Measurements from ENCODE around the gene RTN4R.

RTN4R gene

DNA sequence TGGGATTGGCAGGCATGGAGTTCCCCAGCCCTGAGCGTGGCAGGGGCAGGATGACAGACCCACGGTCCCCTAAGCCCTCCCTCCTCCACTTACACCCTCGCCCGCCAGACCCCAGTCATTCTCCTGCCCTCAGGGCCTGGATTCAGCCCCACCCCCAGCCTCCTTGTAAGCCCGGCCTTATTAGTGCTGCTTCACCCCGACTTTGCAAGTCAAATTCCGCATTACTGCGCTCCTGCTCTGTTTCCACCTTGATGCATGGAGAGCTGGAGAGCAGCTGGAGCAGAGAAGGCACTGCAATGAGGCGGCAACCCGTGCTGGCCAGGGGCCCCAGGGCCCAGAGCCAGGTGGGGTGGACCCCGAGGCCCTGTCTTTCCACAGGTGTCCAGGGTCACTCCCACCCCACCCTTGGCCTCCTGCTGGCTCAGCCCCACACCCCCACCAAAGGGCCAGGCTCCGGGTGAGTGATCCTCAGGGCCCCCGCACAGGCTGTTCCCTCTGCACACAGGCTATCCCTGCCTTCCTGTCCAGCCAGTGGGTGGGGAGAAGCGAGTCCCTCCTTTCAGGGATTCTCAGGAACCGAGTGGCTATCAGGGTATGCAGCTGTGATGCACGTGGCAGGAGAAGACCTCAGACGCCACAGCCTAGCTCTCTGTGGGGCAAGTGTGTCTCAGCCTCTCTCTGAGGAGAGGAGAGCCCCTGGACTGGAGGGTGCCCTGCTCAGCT is 36.4 kb downstream of the RTN4R start:
- no peak overlapping the region for H3K4me3 ChIP-seq (ENCODE audit: low read length)
- TF ChIP-seq, protein P1, sequence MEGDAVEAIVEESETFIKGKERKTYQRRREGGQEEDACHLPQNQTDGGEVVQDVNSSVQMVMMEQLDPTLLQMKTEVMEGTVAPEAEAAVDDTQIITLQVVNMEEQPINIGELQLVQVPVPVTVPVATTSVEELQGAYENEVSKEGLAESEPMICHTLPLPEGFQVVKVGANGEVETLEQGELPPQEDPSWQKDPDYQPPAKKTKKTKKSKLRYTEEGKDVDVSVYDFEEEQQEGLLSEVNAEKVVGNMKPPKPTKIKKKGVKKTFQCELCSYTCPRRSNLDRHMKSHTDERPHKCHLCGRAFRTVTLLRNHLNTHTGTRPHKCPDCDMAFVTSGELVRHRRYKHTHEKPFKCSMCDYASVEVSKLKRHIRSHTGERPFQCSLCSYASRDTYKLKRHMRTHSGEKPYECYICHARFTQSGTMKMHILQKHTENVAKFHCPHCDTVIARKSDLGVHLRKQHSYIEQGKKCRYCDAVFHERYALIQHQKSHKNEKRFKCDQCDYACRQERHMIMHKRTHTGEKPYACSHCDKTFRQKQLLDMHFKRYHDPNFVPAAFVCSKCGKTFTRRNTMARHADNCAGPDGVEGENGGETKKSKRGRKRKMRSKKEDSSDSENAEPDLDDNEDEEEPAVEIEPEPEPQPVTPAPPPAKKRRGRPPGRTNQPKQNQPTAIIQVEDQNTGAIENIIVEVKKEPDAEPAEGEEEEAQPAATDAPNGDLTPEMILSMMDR (conservative IDR thresholded peaks at IDR 0.05; ENCODE audit: low read length): no peak
- no peak for DNase-seq (ENCODE audit: low read depth)

DNA sequence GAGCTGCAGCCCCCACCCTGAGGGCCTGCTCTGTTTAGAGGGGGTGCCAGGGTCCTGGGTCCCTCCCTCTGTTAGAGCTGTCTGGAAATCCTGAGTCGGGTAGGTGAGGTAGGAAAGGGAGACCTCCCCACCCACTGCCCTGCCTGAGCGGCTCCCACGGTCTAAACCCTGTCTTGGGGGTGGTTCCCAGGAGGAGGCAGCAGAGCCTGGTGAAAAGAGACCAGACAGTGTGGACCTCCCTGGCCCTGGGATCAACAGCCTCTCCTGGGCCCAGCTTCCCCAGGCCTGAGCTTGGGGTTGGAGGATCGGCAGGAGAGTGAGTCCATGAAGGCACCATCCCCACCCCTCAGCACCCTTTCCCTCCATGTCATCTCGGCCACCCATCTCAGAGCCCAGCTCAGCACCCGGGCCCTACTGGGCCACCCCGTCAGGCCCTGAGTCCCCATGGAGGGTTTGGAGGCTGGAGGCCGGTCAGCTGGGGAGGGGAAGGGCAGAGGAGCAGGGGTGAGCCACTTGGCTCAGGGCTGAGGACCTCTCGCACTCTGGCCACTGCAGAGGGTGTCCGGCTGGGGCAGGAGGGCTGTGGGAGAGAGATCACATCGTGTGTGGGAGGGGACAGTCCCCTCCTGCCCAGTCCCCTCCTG is 37.2 kb downstream of the RTN4R start:
- no peak overlapping the region for H3K4me3 ChIP-seq (ENCODE audit: low read length)
- TF ChIP-seq, protein P1 (conservative IDR thresholded peaks at IDR 0.05; ENCODE audit: low read length): no peak
- DNase-seq (ENCODE audit: low read depth): no peak

DNA sequence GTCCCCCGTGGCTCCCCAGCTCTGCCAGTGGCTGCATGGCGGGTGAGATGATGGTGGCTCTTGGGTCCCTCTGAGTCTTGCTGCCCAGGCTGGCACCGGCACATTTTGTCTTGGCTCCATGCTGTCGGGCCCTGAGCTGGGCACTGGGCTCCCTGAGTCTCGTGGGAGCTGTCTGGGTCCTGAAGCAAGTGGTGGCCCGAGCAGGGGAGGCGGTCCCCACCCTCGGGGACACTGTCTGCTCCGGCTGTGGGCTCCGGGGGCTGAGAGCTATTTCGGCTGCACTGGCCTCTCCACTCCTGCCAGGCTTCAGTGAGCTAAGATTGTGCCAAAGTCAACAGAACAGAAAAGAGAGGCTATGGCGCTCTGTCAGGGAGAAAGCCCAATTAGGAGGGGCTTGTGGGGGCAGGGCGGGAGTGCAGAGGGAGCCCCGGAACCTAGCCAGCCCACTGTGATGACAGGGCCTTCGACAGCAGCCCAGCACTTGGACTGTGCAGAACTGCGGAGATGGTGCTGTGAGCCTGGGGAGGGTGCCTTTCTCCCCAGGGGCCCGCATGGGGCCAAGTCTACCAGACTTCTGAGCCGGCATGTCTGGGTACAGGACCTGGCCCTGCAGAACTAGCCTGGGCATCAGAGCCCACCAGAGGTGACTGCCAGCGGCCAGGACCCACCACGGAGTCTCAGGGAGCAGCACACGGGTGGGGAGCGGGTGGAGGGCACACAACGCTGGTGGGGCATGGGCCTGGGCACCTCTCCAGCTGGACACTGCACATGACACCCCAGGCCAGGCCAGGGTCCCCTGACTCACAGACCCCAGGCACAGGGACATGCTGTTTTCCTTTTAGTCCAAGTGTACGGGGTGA is 38.0 kb downstream of the RTN4R start:
- no peak for DNase-seq (ENCODE audit: low read depth)
- H3K4me3 ChIP-seq (ENCODE audit: low read length): no peak overlapping the region
- TF ChIP-seq, protein P1 (conservative IDR thresholded peaks at IDR 0.05; ENCODE audit: low read length): no peak

DNA sequence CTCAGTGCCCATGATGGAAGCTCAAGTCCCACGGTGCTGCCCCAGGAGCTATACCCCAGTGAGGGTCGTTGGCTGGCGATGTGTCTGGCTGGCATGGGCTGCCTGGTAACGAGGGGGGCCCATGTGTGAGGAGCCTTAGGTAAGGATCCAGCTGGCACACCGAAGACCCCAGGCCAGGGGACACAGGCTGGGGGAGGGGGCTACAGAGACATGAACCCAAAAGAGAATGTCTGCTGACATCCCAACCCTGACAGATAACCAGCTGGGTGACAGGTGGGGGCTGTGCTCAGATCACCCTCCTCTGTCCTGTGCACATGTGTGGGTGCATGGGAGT is 39.2 kb downstream of the RTN4R start:
- TF ChIP-seq, protein P1 (conservative IDR thresholded peaks at IDR 0.05; ENCODE audit: low read length): no peak
- no peak for DNase-seq (ENCODE audit: low read depth)
- H3K4me3 ChIP-seq (ENCODE audit: low read length): no peak overlapping the region

DNA sequence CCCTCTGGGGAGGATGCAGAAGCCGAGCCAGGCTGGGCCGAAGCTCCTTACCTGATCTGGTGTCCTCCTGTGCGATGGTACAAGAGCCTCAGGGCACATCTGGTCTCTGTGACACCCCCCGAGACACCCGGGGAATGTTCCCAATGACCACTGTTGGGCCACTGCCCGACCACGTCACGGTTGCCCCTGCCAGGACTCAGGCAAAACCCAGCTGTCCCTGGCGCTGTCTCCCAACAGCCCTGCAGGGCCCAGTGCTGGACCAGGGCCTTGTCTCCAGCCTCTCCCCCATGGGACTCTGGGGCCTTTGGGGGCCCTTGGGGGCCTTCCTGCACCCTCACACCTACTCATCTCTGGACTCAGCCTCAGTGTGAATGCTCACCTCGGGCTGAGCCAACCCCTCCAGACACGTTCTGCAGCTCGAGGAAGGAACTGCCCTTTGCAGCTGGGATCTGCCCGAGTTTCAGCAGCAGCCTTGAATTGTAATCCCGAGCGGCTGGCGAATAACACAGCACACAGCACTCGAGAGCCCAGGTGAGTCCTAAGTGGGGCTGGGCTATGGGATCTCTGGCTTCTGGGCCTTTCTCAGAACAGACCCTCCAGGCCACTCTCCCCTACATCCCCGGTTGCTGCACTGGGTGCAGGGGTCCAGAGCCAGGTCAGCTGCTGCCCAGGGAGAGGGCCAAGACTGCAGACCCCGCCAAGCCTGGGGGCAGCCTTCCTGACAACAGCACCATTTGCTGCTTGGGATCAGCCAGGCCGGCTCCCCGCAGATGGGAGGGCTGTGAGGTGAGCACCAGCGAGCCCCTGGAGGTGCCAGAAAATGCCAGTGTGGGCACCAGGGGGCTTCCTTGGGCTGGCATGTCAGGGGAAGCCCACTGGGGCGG is 39.8 kb downstream of the RTN4R start:
- no peak overlapping the region for H3K4me3 ChIP-seq (ENCODE audit: low read length)
- TF ChIP-seq, protein P1 (conservative IDR thresholded peaks at IDR 0.05; ENCODE audit: low read length): no peak
- DNase-seq (ENCODE audit: low read depth): no peak

DNA sequence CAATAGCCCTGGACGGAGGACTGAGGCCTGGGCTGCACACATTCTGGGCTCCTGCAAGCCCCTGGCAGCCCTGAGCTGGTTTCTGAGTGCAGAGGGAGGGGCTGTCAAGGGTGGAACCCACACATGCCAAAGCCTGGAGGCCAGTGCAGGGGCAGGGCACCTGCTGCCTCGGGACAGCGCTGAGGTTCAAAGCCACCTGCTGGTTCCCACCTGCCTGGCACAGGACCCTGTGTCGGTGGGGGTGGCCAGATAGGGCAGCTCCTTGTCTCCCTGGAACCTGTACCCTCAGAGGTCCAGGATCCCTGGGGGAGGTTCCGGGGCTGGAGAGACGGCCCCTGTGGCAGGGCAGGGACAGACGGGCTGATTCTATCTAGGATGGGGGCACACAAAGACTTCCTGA is 40.8 kb downstream of the RTN4R start:
- H3K4me3 ChIP-seq (ENCODE audit: low read length): no peak overlapping the region
- DNase-seq (ENCODE audit: low read depth): no peak
- TF ChIP-seq, protein P1 (conservative IDR thresholded peaks at IDR 0.05; ENCODE audit: low read length): no peak
